ENCODE measurements around the gene RDH13.

The RDH13 gene

DNA sequence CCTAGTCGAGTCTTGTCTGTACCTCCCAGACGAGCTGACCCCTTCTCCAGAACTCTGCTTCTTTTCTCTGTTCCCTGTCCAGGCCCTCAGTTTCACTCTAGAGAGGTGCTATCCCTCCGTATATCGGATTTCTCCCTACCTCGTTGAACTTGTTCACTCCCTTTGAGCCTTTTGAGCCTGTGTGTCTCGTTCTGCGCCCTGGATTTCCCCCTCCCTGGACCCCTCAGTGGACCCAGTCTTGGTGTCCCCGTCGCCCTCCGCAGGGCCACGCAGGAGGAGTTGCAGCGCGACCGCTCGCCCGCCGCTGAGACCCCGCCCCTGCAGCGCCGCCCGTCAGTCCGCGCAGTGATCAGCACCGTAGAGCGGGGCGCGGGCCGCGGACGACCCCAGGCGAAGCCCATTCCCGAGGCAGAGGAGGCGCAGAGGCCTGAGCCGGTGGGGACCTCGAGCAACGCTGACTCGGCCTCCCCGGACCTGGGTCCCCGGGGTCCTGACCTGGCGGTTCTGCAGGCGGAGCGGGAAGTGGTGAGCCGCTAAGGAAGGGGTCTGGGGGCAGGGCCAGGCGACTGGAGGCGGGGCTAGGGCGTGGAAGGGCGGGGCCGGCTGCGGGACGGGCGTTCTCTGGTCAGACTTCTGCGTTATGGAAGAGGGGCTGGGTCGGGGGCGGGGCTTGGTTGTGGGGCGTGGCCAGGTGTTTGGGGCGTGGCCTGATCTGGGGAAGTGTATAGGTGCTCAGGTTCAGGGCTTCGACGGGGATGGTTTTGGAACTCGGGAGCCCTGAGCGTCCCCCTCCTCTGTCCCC, 18.2 kb upstream of the RDH13 start:
- H3K23ac ChIP-seq (ENCODE audit: low read depth, low read length, poor library complexity): peak overlapping the region; percentile 93
- no peaks in the 10 kb centered on the region for H3K36me3 ChIP-seq (replicated peaks in 1 of 2; ENCODE audit: control insufficient read depth in 2 of 2, insufficient read depth in 2 of 2, low read length in 2 of 2)
- H3K27ac ChIP-seq (replicated peaks; ENCODE audit: low read length): peak overlapping the region; percentile 24
- peak overlapping the region; percentile 75 for H3K14ac ChIP-seq (ENCODE audit: low read length)
- H3K27me3 ChIP-seq (ENCODE audit: control insufficient read depth in 3 of 3, insufficient read depth in 3 of 3, low read depth in 1 of 3, low read length in 3 of 3): peaks cover 4 to 65% (median 55%) of the 10 kb centered on the region in 3 experiments
- peak overlapping the region; percentile 39 to 79 for H3K4me3 ChIP-seq (ENCODE audit: low read length in 2 of 2)
- no peaks in the 10 kb centered on the region for H3K79me1 ChIP-seq (ENCODE audit: low read depth, low read length)
- H2AFZ ChIP-seq (ENCODE audit: low read length): peak overlapping the region; percentile 95
- H3K4ac ChIP-seq (ENCODE audit: low read length): no peak overlapping the region
- peak overlapping the region; percentile 70 for H3K9ac ChIP-seq (ENCODE audit: low read depth, low read length, poor library complexity)
- peak overlapping the region; percentile 99 for H2AK5ac ChIP-seq (ENCODE audit: low read depth, low read length)
- DNase-seq (ENCODE audit: low spot score): no peak
- H3K18ac ChIP-seq (ENCODE audit: low read length): peak overlapping the region; percentile 97
- H3K4me2 ChIP-seq (ENCODE audit: insufficient read depth, low read length, poor library complexity, severe bottlenecking): peak overlapping the region; percentile 95
- no peak overlapping the region for H2BK12ac ChIP-seq (ENCODE audit: low read length)
- no peak overlapping the region for H4K8ac ChIP-seq (ENCODE audit: low read depth, low read length)
- H3K4me1 ChIP-seq (ENCODE audit: control insufficient read depth in 2 of 2, insufficient read depth in 1 of 2, low read depth in 1 of 2, low read length in 2 of 2): peaks cover 7 to 19% of the 10 kb centered on the region in 2 donors
- H4K91ac ChIP-seq (ENCODE audit: low read depth, low read length, poor library complexity): no peak overlapping the region
- no CpG with 5 or more reads among the region's 60 CpGs for WGBS, 2 donors (ENCODE audit: extremely low coverage in 2 of 2, insufficient read length in 2 of 2, insufficient replicate concordance in 1 of 2)
- H2BK120ac ChIP-seq (ENCODE audit: low read depth, low read length): no peak overlapping the region
- peak overlapping the region; percentile 85 for H2BK15ac ChIP-seq (ENCODE audit: low read length)
- H3K9me3 ChIP-seq (replicated peaks in 1 of 2; ENCODE audit: control insufficient read depth in 2 of 2, insufficient read depth in 1 of 2, low read depth in 1 of 2, low read length in 2 of 2): peaks cover 2 to 12% of the 10 kb centered on the region in 2 donors
- H2BK5ac ChIP-seq (ENCODE audit: low read length): peak overlapping the region; percentile 53

DNA sequence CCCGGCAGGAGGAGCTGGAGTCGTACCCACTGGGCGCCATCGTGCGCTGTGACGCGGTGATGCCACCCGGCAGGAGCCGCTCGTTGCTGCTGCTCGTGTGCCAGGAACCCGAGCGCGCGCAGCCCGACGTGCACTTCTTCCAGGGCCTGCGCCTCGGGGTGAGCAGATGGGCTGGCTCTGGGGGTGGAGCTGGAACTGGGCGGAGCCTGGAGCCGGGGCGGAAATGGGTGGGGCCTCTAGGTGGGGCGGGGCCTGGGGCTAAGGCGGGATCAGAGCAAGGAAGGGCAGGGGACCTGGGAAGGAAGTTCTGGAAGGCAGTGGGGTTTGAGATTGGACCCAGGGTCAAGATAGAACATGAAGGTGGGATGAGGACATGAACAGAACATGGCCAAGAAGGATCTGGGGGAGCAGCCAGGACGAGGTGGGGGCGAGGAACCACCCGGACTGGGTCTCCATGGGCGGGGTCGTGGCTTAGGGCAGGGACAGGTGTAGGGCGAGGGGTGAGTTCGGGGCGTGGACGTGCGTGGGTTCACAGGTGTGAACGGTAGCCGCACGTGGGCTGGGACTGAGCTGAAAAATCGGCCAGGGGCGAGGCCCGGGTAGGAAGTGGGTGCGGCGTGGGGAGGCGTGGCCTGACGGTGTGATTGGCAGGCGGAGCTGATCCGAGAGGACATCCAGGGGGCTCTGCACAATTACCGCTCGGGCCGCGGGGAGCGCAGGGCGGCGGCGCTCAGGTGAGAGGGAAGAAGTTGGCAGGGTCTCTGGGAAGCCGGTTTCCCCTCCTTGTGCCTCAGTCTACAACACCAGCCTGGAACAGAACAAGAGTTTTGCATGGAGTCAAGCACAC, 17.4 kb upstream of the RDH13 start:
- Histone ChIP-seq H3K79me1 (ENCODE audit: low read depth, low read length) (no peaks in the 10 kb centered on the region), H3K18ac (ENCODE audit: low read length) (peak overlapping the region; percentile 93), H2BK120ac (ENCODE audit: low read depth, low read length) (no peak overlapping the region), H3K4me3 (ENCODE audit: low read length in 2 of 2) (peak overlapping the region; percentile 22 to 79), H3K4me1 (ENCODE audit: control insufficient read depth in 2 of 2, insufficient read depth in 1 of 2, low read depth in 1 of 2, low read length in 2 of 2) (peaks cover 2 to 14% of the 10 kb centered on the region in 2 donors), H3K27ac (replicated peaks; ENCODE audit: low read length) (no peak overlapping the region), H2AFZ (ENCODE audit: low read length) (peak overlapping the region; percentile 95), H2BK12ac (ENCODE audit: low read length) (peak overlapping the region; percentile 60), H3K27me3 (ENCODE audit: control insufficient read depth in 3 of 3, insufficient read depth in 3 of 3, low read depth in 1 of 3, low read length in 3 of 3) (peaks cover 4 to 61% (median 53%) of the 10 kb centered on the region in 3 experiments), H3K4me2 (ENCODE audit: insufficient read depth, low read length, poor library complexity, severe bottlenecking) (peak overlapping the region; percentile 95), H3K9ac (ENCODE audit: low read depth, low read length, poor library complexity) (peak overlapping the region; percentile 87), H3K4ac (ENCODE audit: low read length) (peak overlapping the region; percentile 68), H2BK15ac (ENCODE audit: low read length) (peak overlapping the region; percentile 96), H2AK5ac (ENCODE audit: low read depth, low read length) (peak overlapping the region; percentile 86), H2BK5ac (ENCODE audit: low read length) (no peak overlapping the region), H3K23ac (ENCODE audit: low read depth, low read length, poor library complexity) (peak overlapping the region; percentile 92), H3K9me3 (replicated peaks in 1 of 2; ENCODE audit: control insufficient read depth in 2 of 2, insufficient read depth in 1 of 2, low read depth in 1 of 2, low read length in 2 of 2) (peaks cover 2 to 12% of the 10 kb centered on the region in 2 donors), H4K91ac (ENCODE audit: low read depth, low read length, poor library complexity) (no peak overlapping the region), H3K14ac (ENCODE audit: low read length) (peak overlapping the region; percentile 91), H3K36me3 (replicated peaks in 1 of 2; ENCODE audit: control insufficient read depth in 2 of 2, insufficient read depth in 2 of 2, low read length in 2 of 2) (no peaks in the 10 kb centered on the region), H4K8ac (ENCODE audit: low read depth, low read length) (peak overlapping the region; percentile 50)
- no CpG with 5 or more reads among the region's 55 CpGs for WGBS, 2 donors (ENCODE audit: extremely low coverage in 2 of 2, insufficient read length in 2 of 2, insufficient replicate concordance in 1 of 2)
- DNase-seq (ENCODE audit: low spot score): no peak

DNA sequence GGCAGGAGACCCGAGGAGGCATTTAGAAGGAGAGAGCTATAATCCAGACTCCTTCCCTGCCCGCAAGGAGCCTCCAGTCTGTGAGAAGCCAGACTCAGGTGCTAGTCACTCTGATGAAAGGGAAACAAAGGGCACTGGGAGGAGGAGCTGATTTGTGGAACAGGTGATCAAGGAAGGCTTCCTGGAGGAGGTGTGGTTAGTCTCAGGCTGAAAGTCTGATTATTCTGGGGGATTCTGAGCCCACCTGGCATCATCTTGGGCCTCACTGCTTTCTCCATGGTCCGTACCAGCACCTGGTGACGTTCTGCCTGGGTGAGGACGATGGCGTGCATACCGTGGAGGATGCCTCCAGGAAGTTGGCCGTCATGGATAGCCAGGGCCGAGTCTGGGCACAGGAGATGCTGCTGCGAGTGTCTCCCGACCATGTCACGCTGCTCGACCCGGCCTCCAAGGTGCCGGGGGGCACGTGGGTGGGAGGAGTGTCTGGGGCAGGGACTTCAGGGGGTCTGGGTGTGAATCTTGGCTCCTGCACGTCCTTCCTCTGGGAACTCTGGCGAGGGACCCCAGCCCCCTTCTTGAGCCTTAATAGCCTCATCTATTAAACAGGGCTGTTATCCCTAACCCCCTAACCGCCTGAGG, 16.6 kb upstream of the RDH13 start:
- H3K9me3 ChIP-seq (replicated peaks in 1 of 2; ENCODE audit: control insufficient read depth in 2 of 2, insufficient read depth in 1 of 2, low read depth in 1 of 2, low read length in 2 of 2): peaks cover 2 to 12% of the 10 kb centered on the region in 2 donors
- DNase-seq (ENCODE audit: low spot score): no peak
- peak overlapping the region in 1 of 2 donors; percentile 2 for H3K4me3 ChIP-seq (ENCODE audit: low read length in 2 of 2)
- peak overlapping the region; percentile 86 for H2AK5ac ChIP-seq (ENCODE audit: low read depth, low read length)
- H3K4ac ChIP-seq (ENCODE audit: low read length): no peak overlapping the region
- H3K27ac ChIP-seq (replicated peaks; ENCODE audit: low read length): no peak overlapping the region
- peak overlapping the region; percentile 84 for H3K18ac ChIP-seq (ENCODE audit: low read length)
- no peak overlapping the region for H4K91ac ChIP-seq (ENCODE audit: low read depth, low read length, poor library complexity)
- H3K14ac ChIP-seq (ENCODE audit: low read length): no peak overlapping the region
- H3K23ac ChIP-seq (ENCODE audit: low read depth, low read length, poor library complexity): peak overlapping the region; percentile 57
- H4K8ac ChIP-seq (ENCODE audit: low read depth, low read length): no peak overlapping the region
- no peak overlapping the region for H2BK5ac ChIP-seq (ENCODE audit: low read length)
- no peak overlapping the region for H3K9ac ChIP-seq (ENCODE audit: low read depth, low read length, poor library complexity)
- no CpG with 5 or more reads among the region's 19 CpGs for WGBS, 2 donors (ENCODE audit: extremely low coverage in 2 of 2, insufficient read length in 2 of 2, insufficient replicate concordance in 1 of 2)
- H2AFZ ChIP-seq (ENCODE audit: low read length): no peak overlapping the region
- H2BK120ac ChIP-seq (ENCODE audit: low read depth, low read length): no peak overlapping the region
- H2BK15ac ChIP-seq (ENCODE audit: low read length): no peak overlapping the region
- H3K36me3 ChIP-seq (replicated peaks in 1 of 2; ENCODE audit: control insufficient read depth in 2 of 2, insufficient read depth in 2 of 2, low read length in 2 of 2): no peaks in the 10 kb centered on the region
- H3K4me2 ChIP-seq (ENCODE audit: insufficient read depth, low read length, poor library complexity, severe bottlenecking): no peak overlapping the region
- peaks cover 4 to 59% (median 56%) of the 10 kb centered on the region in 3 experiments for H3K27me3 ChIP-seq (ENCODE audit: control insufficient read depth in 3 of 3, insufficient read depth in 3 of 3, low read depth in 1 of 3, low read length in 3 of 3)
- H3K4me1 ChIP-seq (ENCODE audit: control insufficient read depth in 2 of 2, insufficient read depth in 1 of 2, low read depth in 1 of 2, low read length in 2 of 2): peaks cover 2 to 14% of the 10 kb centered on the region in 2 donors
- H2BK12ac ChIP-seq (ENCODE audit: low read length): no peak overlapping the region
- H3K79me1 ChIP-seq (ENCODE audit: low read depth, low read length): no peaks in the 10 kb centered on the region
